CD14-positive monocyte (primary cell): Measurements from ENCODE around the gene THSD7A. TPM values are rescaled to one million over a fixed set of nuclear protein-coding genes. Genes with fewer than 3 reads are reported as not detected.

Experiments used
- DNase-seq, 3 donors: peaks; one replicate each; pipeline ENCODE4 v3.0.0-alpha.2; 2011 to 2022
- H2AFZ ChIP-seq: 2 replicates; pipeline ENCODE4 v1.6.0; 2012; ENCODE audit warnings: mild to moderate bottlenecking, low read depth, low read length, inconsistent platforms; ENCODE audit not compliant: insufficient read depth, poor library complexity, severe bottlenecking
- H3K27ac ChIP-seq, 2 donors: 1 replicate in 1 of 2; 2 replicates in 1 of 2; pipeline ENCODE4 v1.5.1; 2012 to 2013; ENCODE audit warnings: low read length in 2 of 2, control low read depth in 1 of 2, inconsistent platforms in 1 of 2, low read depth in 1 of 2, mild to moderate bottlenecking in 1 of 2
- H3K27me3 ChIP-seq, 2 donors: one replicate each; pipeline versions ENCODE4 v1.6.0 to v1.6.1; 2011 to 2013; ENCODE audit warnings: low read length in 2 of 2; ENCODE audit not compliant: control insufficient read depth in 2 of 2, insufficient read depth in 2 of 2
- H3K36me3 ChIP-seq, 2 donors: replicated peaks in 1 of 2; 1 replicate in 1 of 2; 2 replicates in 1 of 2; pipeline versions ENCODE4 v1.5.1 to v1.6.1; 2012 to 2013; ENCODE audit warnings: low read length in 2 of 2, control low read depth in 1 of 2, inconsistent platforms in 1 of 2, mild to moderate bottlenecking in 1 of 2; ENCODE audit not compliant: insufficient read depth in 2 of 2, control insufficient read depth in 1 of 2
- H3K4me1 ChIP-seq, 2 donors: 1 replicate in 1 of 2; 2 replicates in 1 of 2; pipeline versions ENCODE4 v1.5.1 to v1.6.1; 2012 to 2013; ENCODE audit warnings: low read length in 2 of 2, control low read depth in 1 of 2, inconsistent platforms in 1 of 2, mild to moderate bottlenecking in 1 of 2, moderate library complexity in 1 of 2; ENCODE audit not compliant: insufficient read depth in 2 of 2, control insufficient read depth in 1 of 2
- H3K4me2 ChIP-seq: replicated peaks from 2 replicates; pipeline ENCODE3; 2012; ENCODE audit warnings: low read length, moderate library complexity, mild to moderate bottlenecking; ENCODE audit not compliant: poor library complexity, severe bottlenecking; ENCODE audit errors: extremely low read depth
- H3K4me3 ChIP-seq, 3 experiments: fragments of 200-600 bp in 1 of 3; sonication (generic) in 1 of 3; replicated peaks in 1 of 3; 1 replicate in 2 of 3; 2 replicates in 1 of 3; pipeline ENCODE4 v1.5.1; 2011 to 2013; ENCODE audit warnings: low read length in 3 of 3, mild to moderate bottlenecking in 3 of 3, control low read depth in 2 of 3, low read depth in 2 of 3, inconsistent platforms in 1 of 3, moderate library complexity in 1 of 3
- H3K79me2 ChIP-seq: 2 replicates; pipeline ENCODE4 v1.6.0; 2012; ENCODE audit warnings: mild to moderate bottlenecking, control low read depth, inconsistent platforms, low read length, moderate library complexity; ENCODE audit not compliant: insufficient read depth
- H3K9ac ChIP-seq: 2 replicates; pipeline ENCODE4 v1.6.0; 2017; ENCODE audit warnings: low read length, mild to moderate bottlenecking; ENCODE audit not compliant: insufficient read depth, poor library complexity, severe bottlenecking
- H3K9me3 ChIP-seq, 2 donors: replicated peaks in 1 of 2; 1 replicate in 1 of 2; 2 replicates in 1 of 2; pipeline versions ENCODE4 v1.5.1 to v1.6.1; 2012 to 2013; ENCODE audit warnings: low read length in 2 of 2, control low read depth in 1 of 2; ENCODE audit not compliant: control insufficient read depth in 1 of 2, insufficient read depth in 1 of 2
- H4K20me1 ChIP-seq: 2 replicates; pipeline ENCODE4 v1.6.0; 2012; ENCODE audit warnings: mild to moderate bottlenecking, low read length, control low read depth, moderate library complexity; ENCODE audit not compliant: insufficient read depth
- H3K27ac Mint-ChIP-seq, 7 donors: one replicate each; pipeline ENCODE4 v1.8.0; 2020; ENCODE audit warnings: mild to moderate bottlenecking in 7 of 7, mixed read lengths in 7 of 7, moderate library complexity in 6 of 7, inconsistent platforms in 2 of 7
- H3K27me3 Mint-ChIP-seq, 3 donors: one replicate each; pipeline ENCODE4 v1.8.0; 2021 to 2022; ENCODE audit warnings: low read depth in 3 of 3, mild to moderate bottlenecking in 3 of 3, mixed read lengths in 3 of 3, moderate library complexity in 3 of 3, inconsistent platforms in 1 of 3
- H3K36me3 Mint-ChIP-seq, 2 donors: one replicate each; pipeline ENCODE4 v1.8.0; 2020; ENCODE audit warnings: mixed read lengths in 2 of 2, inconsistent platforms in 1 of 2, mild to moderate bottlenecking in 1 of 2
- H3K4me1 Mint-ChIP-seq: one replicate; pipeline ENCODE4 v1.8.0; 2020; ENCODE audit warnings: mild to moderate bottlenecking, mixed read lengths
- H3K4me3 Mint-ChIP-seq, 2 donors: one replicate each; pipeline ENCODE4 v1.8.0; 2020; ENCODE audit warnings: mild to moderate bottlenecking in 2 of 2, mixed read lengths in 2 of 2, moderate library complexity in 1 of 2
- H3K9me3 Mint-ChIP-seq, 7 donors: one replicate each; pipeline ENCODE4 v1.8.0; 2020 to 2022; ENCODE audit warnings: mixed read lengths in 7 of 7, mild to moderate bottlenecking in 6 of 7, moderate library complexity in 6 of 7, inconsistent platforms in 2 of 7
- CTCF ChIP-seq: fragments of 200-600 bp; IDR thresholded peaks from one replicate; pipeline ENCODE4 v1.8.0; 2022; ENCODE audit warnings: antibody characterized with exemption, mild to moderate bottlenecking
- WGBS: methylation state at CpG from one replicate; pipeline ENCODE4 v1.1.5; 2013; ENCODE audit warnings: missing lambda C conversion rate; ENCODE audit not compliant: insufficient coverage; 5-methylcytosine and 5-hydroxymethylcytosine counted together
- intact Hi-C, 2 donors: fragments of 100-400 bp; cut with micrococcal nuclease; formaldehyde crosslinking; loops; one replicate each; pipeline versions ENCODE4 v1.15.0 to v1.15.1; 2023
- polyA plus RNA-seq, 3 donors: library from polyadenylated mRNA; depleted of rRNA in 1 of 3; unstranded in 2 of 3; stranded (reverse) in 1 of 3; fragments of 300-500 nt in 2 of 3; fragments of >200 nt in 1 of 3; fragmentation: Illumina TruSeq in 2 of 3; gene quantifications; 1 replicate in 2 of 3; 2 replicates in 1 of 3; pipeline ENCODE4 v1.2.3, GENCODE V29; 2012 to 2021

The THSD7A gene
- polyA plus RNA-seq, 3 donors = under 0.01 TPM; not detected in 2

GRCh38 chr7:11592699-11593098, 239.3 kb downstream of the THSD7A start:
- H3K4me3 Mint-ChIP-seq = no peak overlapping the region
- WGBS = no CpG with 5 or more reads among the region's 3 CpGs
- no peaks in the 10 kb centered on the region for H3K4me1 Mint-ChIP-seq

DNA sequence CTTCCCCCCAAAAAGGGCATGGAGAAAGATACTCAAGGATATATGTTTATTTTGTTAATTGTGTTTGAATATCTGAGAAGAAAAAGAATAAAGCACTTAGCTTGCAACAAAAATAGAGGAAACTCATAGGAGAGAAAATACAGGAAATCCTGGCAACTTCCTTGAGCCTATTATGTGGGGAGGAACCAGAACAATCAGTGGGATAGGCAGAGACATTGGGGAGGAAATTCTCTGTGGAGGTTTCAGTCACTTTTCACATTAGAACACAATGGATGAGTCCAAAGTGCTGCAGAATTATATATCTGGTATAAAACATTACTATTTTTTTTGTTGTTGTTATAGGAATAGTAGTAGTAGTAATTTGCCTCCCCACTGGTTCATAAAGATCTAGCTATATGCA, 240.1 kb downstream of the THSD7A start:
- Histone ChIP-seq H3K27ac (no peak overlapping the region), H3K4me3 (no peak overlapping the region), H3K9me3 (peaks cover 3 to 4% of the 10 kb centered on the region in 2 donors), H3K4me1 (no peaks in the 10 kb centered on the region), H2AFZ (no peak overlapping the region), H4K20me1 (no peaks in the 10 kb centered on the region), H3K27me3 (no peaks in the 10 kb centered on the region), H3K9ac (no peak overlapping the region), H3K4me2 (no peak overlapping the region), H3K36me3 (no peaks in the 10 kb centered on the region), H3K79me2 (no peaks in the 10 kb centered on the region)
- H3K27me3 Mint-ChIP-seq = no peaks in the 10 kb centered on the region
- no peak for TF ChIP-seq CTCF
- peaks cover 0 to 13% (median 9%) of the 10 kb centered on the region in 7 donors for H3K9me3 Mint-ChIP-seq
- no peak overlapping the region for H3K27ac Mint-ChIP-seq
- no peak for DNase-seq
- intact Hi-C loops = no loop called here
- no peaks in the 10 kb centered on the region for H3K4me1 Mint-ChIP-seq
- no peaks in the 10 kb centered on the region for H3K36me3 Mint-ChIP-seq
- H3K4me3 Mint-ChIP-seq = no peak overlapping the region

More at GRCh38 chr7:11592699-11593098, 239.3 kb downstream of the THSD7A start:
- Mint-ChIP-seq H3K27me3 (no peaks in the 10 kb centered on the region), H3K36me3 (no peaks in the 10 kb centered on the region), H3K27ac (no peak overlapping the region), H3K9me3 (peaks cover 0 to 16% (median 10%) of the 10 kb centered on the region in 7 donors)
- intact Hi-C loops = no loop called here
- no peak overlapping the region for H3K4me2 ChIP-seq
- no peaks in the 10 kb centered on the region for H3K4me1 ChIP-seq
- DNase-seq = no peak
- H3K79me2 ChIP-seq = no peaks in the 10 kb centered on the region
- no peaks in the 10 kb centered on the region for H4K20me1 ChIP-seq
- peaks cover 3 to 4% of the 10 kb centered on the region in 2 donors for H3K9me3 ChIP-seq
- H3K27me3 ChIP-seq = no peaks in the 10 kb centered on the region
- no peak overlapping the region for H2AFZ ChIP-seq
- H3K27ac ChIP-seq = no peak overlapping the region
- no peaks in the 10 kb centered on the region for H3K36me3 ChIP-seq
- no peak for TF ChIP-seq CTCF
- no peak overlapping the region for H3K9ac ChIP-seq
- H3K4me3 ChIP-seq = no peak overlapping the region
